HEK293 (cell line): ENCODE results near the gene JAGN1.

Experiments
- CTCF ChIA-PET: fragments of 350-600 bp; formaldehyde crosslinking; extraction: SDS; loops from one replicate; lab custom pipeline; 2021; ENCODE audit warnings: antibody characterized with exemption; lab: Yijun Ruan, JAX
- POLR2A ChIA-PET: fragments of 300-600 bp; formaldehyde crosslinking; extraction: SDS; loops from one replicate; lab custom pipeline; 2020; ENCODE audit warnings: antibody characterized with exemption, inconsistent platforms; lab: Yijun Ruan, JAX
- H3K27ac ChIP-seq: fragments of 200-500 bp; sonication (Bioruptor generic); 2 replicates; pipeline ENCODE4 v1.5.1; 2014; ENCODE audit warnings: low read depth, low read length, control low read depth, inconsistent platforms; ENCODE audit errors: extremely low read depth
- H3K36me3 ChIP-seq, 2 experiments: fragments of 200-500 bp in 1 of 2; sonication (Bioruptor generic) in 1 of 2; 1 replicate in 1 of 2; 2 replicates in 1 of 2; pipeline ENCODE4 v1.5.1; 2014 to 2017; ENCODE audit warnings: inconsistent platforms in 2 of 2, low read length in 2 of 2; ENCODE audit not compliant: control insufficient read depth in 2 of 2, insufficient read depth in 1 of 2
- H3K4me1 ChIP-seq: fragments of 200-500 bp; sonication (Bioruptor generic); 2 replicates; pipeline ENCODE4 v1.5.1; 2014; ENCODE audit warnings: mild to moderate bottlenecking, low read length, inconsistent platforms; ENCODE audit not compliant: control insufficient read depth, insufficient read depth
- H3K4me3 ChIP-seq: 2 replicates; pipeline ENCODE4 v1.5.1; 2011; ENCODE audit warnings: low read depth, mild to moderate bottlenecking, control low read depth, low read length, moderate library complexity
- H3K9me3 ChIP-seq: fragments of 200-500 bp; sonication (Bioruptor generic); 2 replicates; pipeline ENCODE4 v1.5.1; 2014; ENCODE audit warnings: low read depth, low read length, inconsistent platforms; ENCODE audit not compliant: control insufficient read depth, insufficient read depth
- ELK4 ChIP-seq: IDR thresholded peaks from 2 replicates; pipeline ENCODE4 v1.6.1; 2011; ENCODE audit warnings: mild to moderate bottlenecking, low read depth, low read length, borderline replicate concordance
- REST ChIP-seq: fragments of 450-650 bp; formaldehyde crosslinking; IDR thresholded peaks from 2 replicates; pipeline ENCODE4 v1.5.1; 2016; ENCODE audit warnings: missing biosample characterization, missing genetic modification characterization
- ZBTB10 ChIP-seq: fragments of 450-650 bp; formaldehyde crosslinking; IDR thresholded peaks from 2 replicates; pipeline ENCODE4 v1.5.1; 2016; ENCODE audit warnings: missing biosample characterization, missing genetic modification characterization
- ZBTB44 ChIP-seq: fragments of 450-650 bp; IDR thresholded peaks from 2 replicates; pipeline ENCODE4 v1.5.1; 2018; ENCODE audit warnings: missing biosample characterization, mild to moderate bottlenecking, missing genetic modification characterization
- ZFP37 ChIP-seq: fragments of 450-650 bp; formaldehyde crosslinking; IDR thresholded peaks from 2 replicates; pipeline ENCODE4 v1.5.1; 2016; ENCODE audit warnings: missing biosample characterization, missing genetic modification characterization
- ZNF169 ChIP-seq: fragments of 450-650 bp; formaldehyde crosslinking; IDR thresholded peaks from 2 replicates; pipeline ENCODE4 v1.5.1; 2016; ENCODE audit warnings: missing biosample characterization, missing genetic modification characterization
- ZNF335 ChIP-seq: fragments of 450-650 bp; formaldehyde crosslinking; conservative IDR thresholded peaks from 2 replicates; pipeline ENCODE4 v1.5.1; 2016; ENCODE audit warnings: missing biosample characterization, missing genetic modification characterization
- ZNF394 ChIP-seq: fragments of 450-650 bp; formaldehyde crosslinking; IDR thresholded peaks from 2 replicates; pipeline ENCODE4 v1.5.1; 2016; ENCODE audit warnings: missing biosample characterization, missing genetic modification characterization, mild to moderate bottlenecking, moderate library complexity, borderline replicate concordance
- ZNF513 ChIP-seq: fragments of 450-650 bp; IDR thresholded peaks from 2 replicates; pipeline ENCODE4 v1.5.1; 2018; ENCODE audit warnings: missing biosample characterization, missing genetic modification characterization
- ZNF626 ChIP-seq: fragments of 450-650 bp; sonication (Bioruptor Pico); formaldehyde crosslinking; IDR thresholded peaks from 2 replicates; pipeline ENCODE4 v1.5.1; 2018; ENCODE audit warnings: missing biosample characterization, missing genetic modification characterization, inconsistent platforms

Gene JAGN1

GRCh38 chr3:9916734-9917680 is 26.6 kb downstream of the JAGN1 start, which contains the start of gene IL17RC (continued):
- TF ChIP-seq REST (tag by site-specific recombination) = no peak
- no peak for TF ChIP-seq ZNF513 (tag by site-specific recombination)

GRCh38 chr3:9917820-9918219 is 27.4 kb downstream of the JAGN1 start:
- CTCF ChIA-PET = interaction anchor here (0.7 to 1.4 kb wide), 2 partner anchors 13 to 69 kb away, joined by 3 read pairs; no protein-coding TSS in a partner anchor
- POLR2A ChIA-PET = interaction anchor here (2.6 kb wide), 1 partner anchor 14 kb away, joined by 23 read pairs; the partner anchor contains the start of gene CRELD1

GRCh38 chr3:9918261-9919038 is 28.0 kb downstream of the JAGN1 start:
- no peaks in the 10 kb centered on the region for H3K9me3 ChIP-seq
- H3K4me1 ChIP-seq = peaks cover 12% of the 10 kb centered on the region
- ChIA-PET CTCF (interaction anchor here (1.4 kb wide), 1 partner anchor 12 kb away, joined by 3 read pairs; no protein-coding TSS in a partner anchor), POLR2A (no interaction called here)
- no peak overlapping the region for H3K27ac ChIP-seq
- no peaks in the 10 kb centered on the region for H3K36me3 ChIP-seq
- TF ChIP-seq ZNF335 (tag by site-specific recombination) (peak; percentile 58; the same call in 1 of the 2 replicates), ZBTB10 (tag by site-specific recombination) (no peak), ZNF394 (tag by site-specific recombination) (peak; percentile 33; the same call in 1 of the 2 replicates), ZNF169 (tag by site-specific recombination) (no peak), ZNF626 (no peak), ZFP37 (tag by site-specific recombination) (no peak), ELK4 (no peak)
- H3K4me3 ChIP-seq = no peak overlapping the region

More at GRCh38 chr3:9917820-9918219, 27.4 kb downstream of the JAGN1 start:
- TF ChIP-seq ZBTB44 (tag by site-specific recombination) = no peak
- no peaks in the 10 kb centered on the region for H3K36me3 ChIP-seq
- H3K27ac ChIP-seq = no peak overlapping the region
- peaks cover 12% of the 10 kb centered on the region for H3K4me1 ChIP-seq
- no peak overlapping the region for H3K4me3 ChIP-seq
- H3K9me3 ChIP-seq = no peaks in the 10 kb centered on the region
